ENCODE data around the gene HNRNPL. TPM values are rescaled to one million over a fixed set of nuclear protein-coding genes. Genes with fewer than 3 reads are reported as not detected.

HNRNPL gene
- polyA plus RNA-seq, 1 donor from 2014 or later, result 315 TPM

DNA sequence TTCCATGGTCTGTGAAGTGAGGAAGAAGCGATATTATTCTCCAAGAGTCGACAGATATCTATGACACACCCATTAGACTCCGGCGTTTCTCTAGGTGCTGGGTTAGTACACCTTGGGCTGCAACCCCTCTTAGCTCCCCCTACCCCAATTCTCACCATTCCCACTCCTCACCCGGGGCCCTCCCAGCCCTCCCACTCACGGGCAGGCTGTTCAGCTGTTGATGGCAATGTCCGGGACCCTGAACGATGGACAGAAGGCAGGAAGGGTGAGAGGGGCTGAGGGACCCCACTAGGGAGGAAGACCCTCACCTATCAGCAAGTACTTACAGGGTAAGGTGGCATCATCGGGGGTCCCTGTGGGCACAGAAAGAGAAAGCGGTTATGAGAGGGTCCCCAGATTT, 46.2 kb downstream of the HNRNPL start:
- Histone ChIP-seq H3K79me2 (replicated peaks; ENCODE audit: insufficient read depth, low read length) (no peaks in the 10 kb centered on the region), H3K9me3 (ENCODE audit: low read length) (no peaks in the 10 kb centered on the region), H3K4me2 (ENCODE audit: low read length) (no peak overlapping the region), H3K36me3 (ENCODE audit: insufficient read depth, low read length) (no peaks in the 10 kb centered on the region), H3F3A (ENCODE audit: insufficient read depth, low read length, poor library complexity, severe bottlenecking) (no peaks in the 10 kb centered on the region), H3K27me3 (ENCODE audit: insufficient read depth, low read depth, low read length) (no peaks in the 10 kb centered on the region), H3K4me3 (ENCODE audit: low read length) (no peak overlapping the region), H3K9me2 (ENCODE audit: insufficient read depth, low read length) (no peaks in the 10 kb centered on the region), H3K27ac (ENCODE audit: low read length) (no peak overlapping the region), H3K9ac (ENCODE audit: low read length) (no peak overlapping the region), H4K20me1 (ENCODE audit: insufficient read depth) (no peaks in the 10 kb centered on the region), H2AFZ (ENCODE audit: low read depth, low read length) (no peak overlapping the region)
- TF ChIP-seq CTCF (IDR thresholded peaks at IDR 0.05; ENCODE audit: poor library complexity, severe bottlenecking) (no peak), RAD21 (conservative IDR thresholded peaks at IDR 0.05) (no peak), EZH2 (IDR thresholded peaks at IDR 0.05; ENCODE audit: borderline replicate concordance, insufficient read depth, low read length, poor library complexity, severe bottlenecking) (no peak), MXI1 (conservative IDR thresholded peaks at IDR 0.05; ENCODE audit: poor library complexity, severe bottlenecking) (no peak), EP300 (conservative IDR thresholded peaks at IDR 0.05; ENCODE audit: poor library complexity, severe bottlenecking) (no peak), TAF1 (IDR thresholded peaks at IDR 0.05; ENCODE audit: low read depth) (no peak), SMC3 (conservative IDR thresholded peaks at IDR 0.05; ENCODE audit: poor library complexity) (no peak), POLR2AphosphoS5 (IDR thresholded peaks at IDR 0.05) (no peak)
- TF ChIP-seq, protein P1, sequence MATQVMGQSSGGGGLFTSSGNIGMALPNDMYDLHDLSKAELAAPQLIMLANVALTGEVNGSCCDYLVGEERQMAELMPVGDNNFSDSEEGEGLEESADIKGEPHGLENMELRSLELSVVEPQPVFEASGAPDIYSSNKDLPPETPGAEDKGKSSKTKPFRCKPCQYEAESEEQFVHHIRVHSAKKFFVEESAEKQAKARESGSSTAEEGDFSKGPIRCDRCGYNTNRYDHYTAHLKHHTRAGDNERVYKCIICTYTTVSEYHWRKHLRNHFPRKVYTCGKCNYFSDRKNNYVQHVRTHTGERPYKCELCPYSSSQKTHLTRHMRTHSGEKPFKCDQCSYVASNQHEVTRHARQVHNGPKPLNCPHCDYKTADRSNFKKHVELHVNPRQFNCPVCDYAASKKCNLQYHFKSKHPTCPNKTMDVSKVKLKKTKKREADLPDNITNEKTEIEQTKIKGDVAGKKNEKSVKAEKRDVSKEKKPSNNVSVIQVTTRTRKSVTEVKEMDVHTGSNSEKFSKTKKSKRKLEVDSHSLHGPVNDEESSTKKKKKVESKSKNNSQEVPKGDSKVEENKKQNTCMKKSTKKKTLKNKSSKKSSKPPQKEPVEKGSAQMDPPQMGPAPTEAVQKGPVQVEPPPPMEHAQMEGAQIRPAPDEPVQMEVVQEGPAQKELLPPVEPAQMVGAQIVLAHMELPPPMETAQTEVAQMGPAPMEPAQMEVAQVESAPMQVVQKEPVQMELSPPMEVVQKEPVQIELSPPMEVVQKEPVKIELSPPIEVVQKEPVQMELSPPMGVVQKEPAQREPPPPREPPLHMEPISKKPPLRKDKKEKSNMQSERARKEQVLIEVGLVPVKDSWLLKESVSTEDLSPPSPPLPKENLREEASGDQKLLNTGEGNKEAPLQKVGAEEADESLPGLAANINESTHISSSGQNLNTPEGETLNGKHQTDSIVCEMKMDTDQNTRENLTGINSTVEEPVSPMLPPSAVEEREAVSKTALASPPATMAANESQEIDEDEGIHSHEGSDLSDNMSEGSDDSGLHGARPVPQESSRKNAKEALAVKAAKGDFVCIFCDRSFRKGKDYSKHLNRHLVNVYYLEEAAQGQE (IDR thresholded peaks at IDR 0.05; ENCODE audit: borderline replicate concordance), result no peak

DNA sequence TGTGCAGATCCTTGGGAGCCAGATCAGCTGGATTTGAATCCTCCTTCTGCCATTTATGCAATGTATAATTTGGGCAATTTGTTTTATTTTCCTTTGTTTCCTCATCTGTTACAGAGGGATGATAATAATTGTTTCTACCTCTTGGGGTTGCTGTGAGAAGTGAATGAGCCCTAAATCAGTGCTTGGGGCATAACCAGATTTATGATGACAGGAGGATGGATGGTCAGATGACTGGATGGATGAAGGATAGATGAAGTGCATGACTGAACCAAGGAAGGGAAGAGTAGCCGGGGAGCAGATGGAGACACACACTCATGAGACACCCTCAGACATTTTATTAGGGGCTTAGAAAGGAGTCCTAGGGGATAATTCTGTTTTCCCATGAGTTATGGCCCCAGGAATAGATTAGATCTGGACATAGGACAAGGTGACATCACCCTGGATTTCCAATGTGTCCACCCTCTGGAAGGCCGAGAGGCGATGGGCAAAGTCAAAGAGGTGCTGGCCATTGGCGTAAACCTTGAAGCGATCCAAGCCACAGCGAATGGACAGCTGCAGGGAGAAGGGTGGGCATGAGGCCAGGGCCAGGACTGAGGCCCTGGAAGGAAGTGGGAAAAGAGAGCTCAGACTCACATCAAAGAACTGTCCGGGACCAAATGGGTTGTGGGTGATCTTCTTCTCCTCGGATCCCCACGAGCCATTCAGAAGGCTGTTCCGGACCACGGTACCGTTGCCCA, 48.3 kb downstream of the HNRNPL start:
- Histone ChIP-seq H3K4me3 (ENCODE audit: low read length) (no peak overlapping the region), H3K79me2 (replicated peaks; ENCODE audit: insufficient read depth, low read length) (no peaks in the 10 kb centered on the region), H3K9ac (ENCODE audit: low read length) (no peak overlapping the region), H3K27ac (ENCODE audit: low read length) (no peak overlapping the region), H3F3A (ENCODE audit: insufficient read depth, low read length, poor library complexity, severe bottlenecking) (no peaks in the 10 kb centered on the region), H2AFZ (ENCODE audit: low read depth, low read length) (no peak overlapping the region), H3K4me2 (ENCODE audit: low read length) (no peak overlapping the region), H3K9me2 (ENCODE audit: insufficient read depth, low read length) (no peaks in the 10 kb centered on the region), H3K36me3 (ENCODE audit: insufficient read depth, low read length) (no peaks in the 10 kb centered on the region), H4K20me1 (ENCODE audit: insufficient read depth) (no peaks in the 10 kb centered on the region), H3K9me3 (ENCODE audit: low read length) (no peaks in the 10 kb centered on the region), H3K27me3 (ENCODE audit: insufficient read depth, low read depth, low read length) (no peaks in the 10 kb centered on the region)
- TF ChIP-seq EZH2 (IDR thresholded peaks at IDR 0.05; ENCODE audit: borderline replicate concordance, insufficient read depth, low read length, poor library complexity, severe bottlenecking), result no peak
- no peak for TF ChIP-seq RAD21 (conservative IDR thresholded peaks at IDR 0.05)
- TF ChIP-seq MXI1 (conservative IDR thresholded peaks at IDR 0.05; ENCODE audit: poor library complexity, severe bottlenecking), result no peak
- no peak for TF ChIP-seq SMC3 (conservative IDR thresholded peaks at IDR 0.05; ENCODE audit: poor library complexity)
- no peak for TF ChIP-seq POLR2AphosphoS5 (IDR thresholded peaks at IDR 0.05)
- no peak for TF ChIP-seq TAF1 (IDR thresholded peaks at IDR 0.05; ENCODE audit: low read depth)
- TF ChIP-seq, protein P1 (IDR thresholded peaks at IDR 0.05; ENCODE audit: borderline replicate concordance), result no peak
- no peak for TF ChIP-seq EP300 (conservative IDR thresholded peaks at IDR 0.05; ENCODE audit: poor library complexity, severe bottlenecking)
- TF ChIP-seq CTCF (IDR thresholded peaks at IDR 0.05; ENCODE audit: poor library complexity, severe bottlenecking), result no peak

All from neural cell (in vitro differentiated cells).